Lung (tissue), 12 donors: ENCODE results near the gene PYGL. TPM values are rescaled to one million over a fixed set of nuclear protein-coding genes. Genes with fewer than 3 reads are reported as not detected.

Source experiments
- ATAC-seq: fragments of 200-7000 bp; cut with Tn5 transposase; one replicate; pipeline ENCODE4 v1.9.1; 2020; ENCODE audit warnings: moderate number of reproducible peaks; ENCODE audit not compliant: insufficient read depth, low FRiP score
- DNase-seq, 3 donors: peaks; one replicate each; pipeline ENCODE4 v3.0.0-alpha.2; 2013 to 2017
- H3K27ac ChIP-seq, 2 donors: one replicate each; pipeline ENCODE4 v1.5.1; 2013; ENCODE audit warnings: mild to moderate bottlenecking in 2 of 2, moderate library complexity in 2 of 2, control low read depth in 1 of 2, inconsistent platforms in 1 of 2, low read depth in 1 of 2, low read length in 1 of 2
- H3K27me3 ChIP-seq, 3 donors: one replicate each; pipeline ENCODE4 v1.5.1; 2013; ENCODE audit warnings: low read length in 2 of 3; ENCODE audit not compliant: control insufficient read depth in 3 of 3, insufficient read depth in 3 of 3
- H3K36me3 ChIP-seq, 4 donors: one replicate each; pipeline ENCODE4 v1.5.1; 2013; ENCODE audit warnings: low read length in 4 of 4, mild to moderate bottlenecking in 1 of 4, moderate library complexity in 1 of 4; ENCODE audit not compliant: control insufficient read depth in 4 of 4, insufficient read depth in 4 of 4
- H3K4me1 ChIP-seq, 5 donors: one replicate each; pipeline ENCODE4 v1.5.1; 2013; ENCODE audit warnings: low read length in 5 of 5, mild to moderate bottlenecking in 2 of 5, moderate library complexity in 1 of 5; ENCODE audit not compliant: control insufficient read depth in 5 of 5, insufficient read depth in 5 of 5
- H3K4me3 ChIP-seq: one replicate; pipeline ENCODE4 v1.5.1; 2013; ENCODE audit warnings: mild to moderate bottlenecking, control low read depth, moderate library complexity
- H3K9ac ChIP-seq, 2 donors: one replicate each; pipeline ENCODE4 v1.5.1; 2013; ENCODE audit warnings: low read length in 2 of 2, control low read depth in 1 of 2; ENCODE audit not compliant: insufficient read depth in 1 of 2
- H3K9me3 ChIP-seq, 4 donors: one replicate each; pipeline ENCODE4 v1.5.1; 2013; ENCODE audit warnings: low read length in 3 of 4, mild to moderate bottlenecking in 1 of 4, moderate library complexity in 1 of 4; ENCODE audit not compliant: control insufficient read depth in 4 of 4, insufficient read depth in 3 of 4
- CTCF ChIP-seq: IDR thresholded peaks from 2 replicates; pipeline ENCODE4 v1.5.1; 2012; ENCODE audit warnings: mild to moderate bottlenecking; ENCODE audit errors: control extremely low read depth, extremely low read depth
- WGBS, 2 donors: extraction: QIAGEN DNeasy Blood & Tissue Kit; methylation state at CpG; one replicate each; pipeline ENCODE4 v1.1.7; 2013; 5-methylcytosine and 5-hydroxymethylcytosine counted together
- polyA plus RNA-seq, 2 donors: library from polyadenylated mRNA; stranded (reverse); fragments of 200-250 nt; gene quantifications; one replicate each; pipeline ENCODE4 v1.2.1, GENCODE V29; 2013
- total RNA-seq, 2 donors: library from RNA; depleted of rRNA in 1 of 2; stranded (reverse); fragments of >200 nt in 1 of 2; gene quantifications; one replicate each; pipeline ENCODE4 v1.2.1, GENCODE V29; 2014 to 2021
- donor health status: control.
- donor health status: control.
- donor health status: Bipolar disorder and iron deficiency.
- donor health status: healthy.
- donor health status: DM: yes; HTN: yes; CAD: no.

The PYGL gene
- total and polyA plus RNA-seq, 4 donors: 18.7 to 85.4 (median 45.3) TPM

- Histone ChIP-seq H3K4me1 (no peaks in the 10 kb centered on the region), H3K9ac (no peak overlapping the region), H3K36me3 (no peaks in the 10 kb centered on the region), H3K27me3 (peaks cover 0 to 8% (median 0%) of the 10 kb centered on the region in 3 donors), H3K9me3 (no peaks in the 10 kb centered on the region), H3K4me3 (no peak overlapping the region), H3K27ac (no peak overlapping the region)
- DNase-seq (no peak), ATAC-seq (no peak)
- TF ChIP-seq CTCF: no peak
- WGBS, 2 donors: 86 to 96% methylated on average over 2 of the region's 2 CpGs
Observed at GRCh38 chr14:50984036-50984710, 39.9 kb upstream of the PYGL start.

- H3K4me1 ChIP-seq: no peaks in the 10 kb centered on the region
- H3K27me3 ChIP-seq: peaks cover 0 to 4% (median 0%) of the 10 kb centered on the region in 3 donors
- no peak overlapping the region for H3K4me3 ChIP-seq
- TF ChIP-seq CTCF: no peak
- no peak for ATAC-seq
- no peaks in the 10 kb centered on the region for H3K9me3 ChIP-seq
- H3K27ac ChIP-seq: no peak overlapping the region
- H3K36me3 ChIP-seq: no peaks in the 10 kb centered on the region
- DNase-seq: no peak
- no peak overlapping the region for H3K9ac ChIP-seq
- 57 to 61% methylated on average over 5 of the region's 5 CpGs for WGBS, 2 donors
Observed at GRCh38 chr14:50979941-50980850, 35.9 kb upstream of the PYGL start.

GRCh38 chr14:50978888-50979287, 34.6 kb upstream of the PYGL start:
- 87 to 95% methylated on average over 4 of the region's 4 CpGs for WGBS, 2 donors
- Histone ChIP-seq H3K27ac (no peak overlapping the region), H3K4me1 (no peaks in the 10 kb centered on the region), H3K9me3 (no peaks in the 10 kb centered on the region), H3K9ac (no peak overlapping the region), H3K4me3 (no peak overlapping the region), H3K27me3 (peaks cover 0 to 4% (median 0%) of the 10 kb centered on the region in 3 donors), H3K36me3 (no peaks in the 10 kb centered on the region)
- no peak for DNase-seq
- no peak for ATAC-seq
- TF ChIP-seq CTCF: no peak
